Skeletal muscle tissue (tissue), 4 donors: ENCODE data around the gene XRN2. TPM values are rescaled to one million over a fixed set of nuclear protein-coding genes. Genes with fewer than 3 reads are reported as not detected.

Experiments
- H3K27ac ChIP-seq: one replicate; pipeline ENCODE4 v1.7.0; 2013; ENCODE audit warnings: mild to moderate bottlenecking, low read depth, low read length, inconsistent platforms
- H3K27me3 ChIP-seq, 3 donors: one replicate each; pipeline ENCODE4 v1.7.0; 2013; ENCODE audit warnings: low read length in 3 of 3; ENCODE audit not compliant: control insufficient read depth in 3 of 3, insufficient read depth in 3 of 3
- H3K36me3 ChIP-seq, 3 donors: one replicate each; pipeline ENCODE4 v1.7.0; 2013; ENCODE audit warnings: low read length in 3 of 3; ENCODE audit not compliant: control insufficient read depth in 3 of 3, insufficient read depth in 3 of 3
- H3K4me1 ChIP-seq, 3 donors: one replicate each; pipeline ENCODE4 v1.7.0; 2013; ENCODE audit warnings: low read length in 3 of 3, mild to moderate bottlenecking in 3 of 3; ENCODE audit not compliant: control insufficient read depth in 3 of 3, insufficient read depth in 3 of 3
- H3K4me3 ChIP-seq, 3 donors: one replicate each; pipeline ENCODE4 v1.7.0; 2013; ENCODE audit warnings: low read length in 3 of 3
- H3K9ac ChIP-seq, 3 donors: one replicate each; pipeline ENCODE4 v1.7.0; 2013; ENCODE audit warnings: low read length in 3 of 3, mild to moderate bottlenecking in 3 of 3, moderate library complexity in 2 of 3, low read depth in 1 of 3
- H3K9me3 ChIP-seq, 3 donors: one replicate each; pipeline ENCODE4 v1.7.0; 2013; ENCODE audit warnings: low read length in 3 of 3; ENCODE audit not compliant: control insufficient read depth in 3 of 3
- total RNA-seq: library from RNA; depleted of rRNA; stranded (reverse); fragments of >200 nt; gene quantifications from one replicate; pipeline ENCODE4 v1.2.3, GENCODE V29; 2014
- donor health status: Osteomylitis.

XRN2 gene
- total RNA-seq, 1 donor from 2014 or later = 53.8 TPM

DNA sequence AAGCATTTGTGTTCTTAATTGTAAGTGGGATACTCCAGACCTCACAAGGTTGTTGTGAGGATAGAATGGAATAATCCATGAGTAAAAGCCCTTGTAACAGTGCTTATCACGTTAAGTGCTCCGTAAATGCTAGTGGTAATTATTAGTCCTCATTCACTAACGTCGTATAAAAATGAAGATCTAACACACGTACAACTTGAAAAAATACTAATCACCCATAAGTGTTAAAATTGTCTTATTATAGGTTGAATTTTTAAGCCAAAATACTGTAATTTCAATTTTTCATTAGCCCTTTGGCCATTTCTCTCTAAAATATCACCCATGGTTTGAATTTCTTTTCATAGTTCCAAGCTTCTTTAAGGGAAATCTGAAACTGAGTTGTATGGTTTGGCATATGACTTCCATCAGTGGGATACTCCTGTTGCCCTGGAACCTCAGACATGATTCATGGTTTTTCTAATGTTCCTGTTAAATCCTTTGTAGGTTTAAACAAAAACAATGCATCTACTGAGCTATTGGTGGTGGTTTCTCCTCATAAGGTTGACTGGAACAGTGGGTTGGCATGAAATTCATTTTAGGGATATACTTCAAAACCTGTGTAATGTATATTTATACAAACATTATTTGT, 19.1 kb downstream of the XRN2 start:
- no peak overlapping the region for H3K4me3 ChIP-seq
- H3K4me1 ChIP-seq = peaks cover 3 to 16% (median 8%) of the 10 kb centered on the region in 3 donors
- H3K9me3 ChIP-seq = peaks cover 0 to 2% (median 0%) of the 10 kb centered on the region in 3 donors
- H3K27ac ChIP-seq = no peak overlapping the region
- no peaks in the 10 kb centered on the region for H3K27me3 ChIP-seq
- H3K36me3 ChIP-seq = no peaks in the 10 kb centered on the region
- H3K9ac ChIP-seq = no peak overlapping the region

DNA sequence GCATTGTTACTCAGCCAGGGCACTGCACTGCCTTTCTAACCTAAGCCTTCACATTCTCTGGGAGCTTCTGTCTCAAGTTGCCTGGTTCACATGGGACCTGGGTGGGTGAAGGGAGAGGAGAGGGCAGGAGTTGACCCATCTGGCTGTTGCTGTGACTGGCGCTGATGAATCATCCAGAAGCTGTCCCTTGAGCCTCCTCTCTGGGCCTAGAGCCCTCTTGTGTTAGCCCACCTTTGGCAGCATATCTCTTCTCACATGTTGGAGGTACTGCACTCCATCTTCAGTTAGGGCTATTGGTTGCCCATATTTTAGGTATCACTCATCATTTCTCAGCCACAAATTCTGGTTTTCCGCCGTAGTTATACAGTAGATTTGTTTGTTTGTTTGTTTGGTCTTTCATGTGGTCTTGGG, 19.8 kb downstream of the XRN2 start:
- Histone ChIP-seq H3K9me3 (peaks cover 0 to 2% (median 0%) of the 10 kb centered on the region in 3 donors), H3K27me3 (no peaks in the 10 kb centered on the region), H3K9ac (no peak overlapping the region), H3K27ac (no peak overlapping the region), H3K4me1 (peaks cover 3 to 16% (median 8%) of the 10 kb centered on the region in 3 donors), H3K36me3 (no peaks in the 10 kb centered on the region), H3K4me3 (peak overlapping the region in 1 of 3 donors; percentile 12)

GRCh38 chr20:21323640-21324039, 20.5 kb downstream of the XRN2 start:
- Histone ChIP-seq H3K27ac (no peak overlapping the region), H3K4me1 (peaks cover 3 to 16% (median 8%) of the 10 kb centered on the region in 3 donors)

GRCh38 chr20:21324126-21324525, 21.0 kb downstream of the XRN2 start:
- Histone ChIP-seq H3K36me3 (no peaks in the 10 kb centered on the region), H3K4me3 (no peak overlapping the region), H3K4me1 (peaks cover 3 to 16% (median 8%) of the 10 kb centered on the region in 3 donors), H3K27me3 (no peaks in the 10 kb centered on the region), H3K9me3 (peaks cover 0 to 2% (median 0%) of the 10 kb centered on the region in 3 donors), H3K27ac (no peak overlapping the region), H3K9ac (peak overlapping the region in 1 of 3 donors; percentile 5)

More at GRCh38 chr20:21323640-21324039, 20.5 kb downstream of the XRN2 start:
- Histone ChIP-seq H3K9me3 (peaks cover 0 to 2% (median 0%) of the 10 kb centered on the region in 3 donors), H3K36me3 (no peaks in the 10 kb centered on the region), H3K9ac (no peak overlapping the region), H3K4me3 (no peak overlapping the region), H3K27me3 (no peaks in the 10 kb centered on the region)

DNA sequence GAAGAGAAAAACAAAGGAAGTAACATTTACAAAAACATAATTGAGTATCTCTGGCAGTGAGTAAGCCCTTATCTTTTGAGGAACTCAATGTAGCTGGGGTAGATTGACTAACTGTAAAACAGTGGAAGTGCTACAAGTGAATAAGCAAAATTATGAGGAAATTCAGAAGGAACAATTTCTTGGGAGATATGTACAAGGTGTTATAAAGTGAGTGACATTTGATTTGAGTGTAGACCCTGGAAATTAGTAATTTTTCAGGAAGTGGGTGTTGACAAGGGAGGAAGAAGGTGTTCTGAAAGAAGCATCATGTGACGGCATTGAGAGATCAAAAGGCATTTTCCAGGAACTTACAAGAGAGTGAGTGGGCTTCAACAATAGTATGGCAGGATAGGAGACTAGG, 22.2 kb downstream of the XRN2 start:
- H3K27ac ChIP-seq = no peak overlapping the region
- H3K4me3 ChIP-seq = no peak overlapping the region
- no peaks in the 10 kb centered on the region for H3K36me3 ChIP-seq
- no peaks in the 10 kb centered on the region for H3K27me3 ChIP-seq
- no peak overlapping the region for H3K9ac ChIP-seq
- H3K4me1 ChIP-seq = peaks cover 3 to 16% (median 8%) of the 10 kb centered on the region in 3 donors
- H3K9me3 ChIP-seq = peaks cover 0 to 2% (median 0%) of the 10 kb centered on the region in 3 donors

GRCh38 chr20:21326700-21327099, 23.6 kb downstream of the XRN2 start:
- H3K36me3 ChIP-seq = peaks cover 0 to 1% (median 0%) of the 10 kb centered on the region in 3 donors
- no peak overlapping the region for H3K27ac ChIP-seq
- H3K27me3 ChIP-seq = no peaks in the 10 kb centered on the region
- H3K4me3 ChIP-seq = no peak overlapping the region
- peaks cover 3 to 14% (median 8%) of the 10 kb centered on the region in 3 donors for H3K4me1 ChIP-seq
- no peak overlapping the region for H3K9ac ChIP-seq
- peaks cover 0 to 2% (median 0%) of the 10 kb centered on the region in 3 donors for H3K9me3 ChIP-seq

GRCh38 chr20:21336455-21337151, 33.5 kb downstream of the XRN2 start:
- Histone ChIP-seq H3K27ac (no peak overlapping the region), H3K36me3 (peaks cover 9 to 73% (median 46%) of the 10 kb centered on the region in 3 donors), H3K9me3 (no peaks in the 10 kb centered on the region), H3K4me1 (no peaks in the 10 kb centered on the region), H3K9ac (no peak overlapping the region), H3K4me3 (no peak overlapping the region), H3K27me3 (no peaks in the 10 kb centered on the region)

GRCh38 chr20:21338291-21338690, 35.2 kb downstream of the XRN2 start:
- H3K9ac ChIP-seq = no peak overlapping the region
- H3K27ac ChIP-seq = no peak overlapping the region
- H3K36me3 ChIP-seq = peaks cover 6 to 58% (median 35%) of the 10 kb centered on the region in 3 donors
- H3K4me3 ChIP-seq = no peak overlapping the region
- H3K4me1 ChIP-seq = no peaks in the 10 kb centered on the region
- H3K9me3 ChIP-seq = no peaks in the 10 kb centered on the region
- H3K27me3 ChIP-seq = no peaks in the 10 kb centered on the region

DNA sequence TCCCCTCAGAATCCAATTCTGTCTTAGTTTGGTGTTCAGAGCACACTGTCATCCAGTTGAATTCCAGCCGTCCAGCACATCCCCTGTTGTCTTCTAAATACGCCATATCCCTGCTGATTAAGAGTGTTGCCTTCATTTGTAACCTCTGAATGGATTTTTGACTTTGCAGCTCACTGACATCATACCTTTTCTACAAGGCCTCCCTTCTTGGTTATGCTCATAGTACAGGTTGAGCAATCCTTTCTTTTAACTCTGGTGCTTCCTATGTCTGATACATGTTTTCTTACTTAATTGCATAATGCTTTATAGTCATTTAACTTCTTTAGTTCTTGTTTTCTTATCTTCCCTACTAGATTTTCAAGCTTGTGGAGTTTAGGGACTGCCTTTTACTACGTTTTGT, 36.4 kb downstream of the XRN2 start:
- Histone ChIP-seq H3K36me3 (peaks cover 5 to 56% (median 32%) of the 10 kb centered on the region in 3 donors), H3K9me3 (no peaks in the 10 kb centered on the region)

More for the DNA sequence above, 36.4 kb downstream of the XRN2 start:
- Histone ChIP-seq H3K27me3 (no peaks in the 10 kb centered on the region), H3K4me3 (no peak overlapping the region), H3K4me1 (no peaks in the 10 kb centered on the region), H3K9ac (no peak overlapping the region), H3K27ac (no peak overlapping the region)
